HG02588 (cell line): ENCODE data around the gene ADGRG7.
A peak's percentile ranks its signal among the peaks of the same experiment; 100 is the strongest.
"Not testable (repeated sequence)": the region's sequence is repeated elsewhere in the genome, so short reads cannot be mapped to it uniquely, and the experiment has no call there.

Experiments used
- ATAC-seq: cut with Tn5 transposase; IDR thresholded peaks from one replicate; pipeline ENCODE4 v1.9.1; 2021; ENCODE audit warnings: mild to moderate bottlenecking, moderate library complexity; ENCODE audit not compliant: unreplicated experiment

The ADGRG7 gene

GRCh38 chr3:100641471-100642032 lies 32.2 kb downstream of the ADGRG7 start:
- ATAC-seq: peak; percentile 85

- ATAC-seq: no peak
These were observed 36.5 kb downstream of the ADGRG7 start for GRCh38 chr3:100645913-100646312.

GRCh38 chr3:100647171-100647570 lies 37.8 kb downstream of the ADGRG7 start:
- no peak for ATAC-seq

- ATAC-seq: no peak
These were observed 38.3 kb downstream of the ADGRG7 start for GRCh38 chr3:100647657-100648056.

- ATAC-seq: peak; percentile 99
These were observed 41.5 kb downstream of the ADGRG7 start for GRCh38 chr3:100650651-100651619.

- no peak for ATAC-seq
These were observed 44.3 kb downstream of the ADGRG7 start for GRCh38 chr3:100653604-100654294.

- ATAC-seq: no peak
These were observed 47.5 kb downstream of the ADGRG7 start for GRCh38 chr3:100656945-100657344.

GRCh38 chr3:100661294-100661693 lies 51.9 kb downstream of the ADGRG7 start:
- not testable (repeated sequence) for ATAC-seq

GRCh38 chr3:100662113-100662823 lies 52.9 kb downstream of the ADGRG7 start:
- no peak for ATAC-seq

GRCh38 chr3:100665230-100665629 lies 55.8 kb downstream of the ADGRG7 start:
- ATAC-seq: no peak

GRCh38 chr3:100666699-100667098 lies 57.3 kb downstream of the ADGRG7 start:
- not testable (repeated sequence) for ATAC-seq

GRCh38 chr3:100667316-100667715 lies 57.9 kb downstream of the ADGRG7 start:
- not testable (repeated sequence) for ATAC-seq

GRCh38 chr3:100670995-100671394 lies 61.6 kb downstream of the ADGRG7 start:
- not testable (repeated sequence) for ATAC-seq

GRCh38 chr3:100681496-100681895 lies 72.1 kb downstream of the ADGRG7 start:
- no peak for ATAC-seq

- no peak for ATAC-seq
These were observed 72.9 kb downstream of the ADGRG7 start for GRCh38 chr3:100682056-100682853.

- ATAC-seq: no peak
These were observed 73.7 kb downstream of the ADGRG7 start for GRCh38 chr3:100682854-100683760.

GRCh38 chr3:100693225-100693624 lies 83.8 kb downstream of the ADGRG7 start:
- no peak for ATAC-seq

- ATAC-seq: no peak
These were observed 86.3 kb downstream of the ADGRG7 start for GRCh38 chr3:100695696-100696095.

- ATAC-seq: no peak
These were observed 86.8 kb downstream of the ADGRG7 start for GRCh38 chr3:100696161-100696560.
